LHCN-M2 (cell line): ENCODE data around the gene THBS2. TPM values are rescaled to one million over a fixed set of nuclear protein-coding genes. Genes with fewer than 3 reads are reported as not detected.
"Not testable (repeated sequence)": the region's sequence is repeated elsewhere in the genome, so short reads cannot be mapped to it uniquely, and the experiment has no call there.

Experiments
- DNase-seq: peaks from one replicate; pipeline ENCODE4 v3.0.0-alpha.2; 2012; ENCODE audit warnings: low read depth
- total RNA-seq: library from RNA; depleted of rRNA; stranded (reverse); fragments of >200 nt; gene quantifications from 2 replicates; pipeline ENCODE4 v1.2.3, GENCODE V29; 2014

The THBS2 gene
- total RNA-seq, 1 experiment from 2014 or later: 18.6 TPM

DNA sequence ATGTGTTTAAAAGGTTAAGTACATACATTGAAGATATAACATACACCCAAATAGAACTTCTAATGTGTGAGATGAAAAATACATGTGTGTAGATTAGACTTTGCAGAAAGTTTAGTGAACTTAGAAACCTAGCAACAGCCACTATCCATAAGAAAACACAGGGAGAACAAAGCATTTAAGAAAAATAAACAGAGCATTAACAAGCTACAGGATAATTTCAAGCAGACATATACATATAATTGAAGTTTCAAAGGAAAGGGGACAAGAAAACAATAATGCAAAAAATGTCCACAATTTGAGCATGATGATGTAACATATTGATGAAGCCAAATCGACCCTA, 18.2 kb upstream of the THBS2 start:
- DNase-seq: no peak

DNA sequence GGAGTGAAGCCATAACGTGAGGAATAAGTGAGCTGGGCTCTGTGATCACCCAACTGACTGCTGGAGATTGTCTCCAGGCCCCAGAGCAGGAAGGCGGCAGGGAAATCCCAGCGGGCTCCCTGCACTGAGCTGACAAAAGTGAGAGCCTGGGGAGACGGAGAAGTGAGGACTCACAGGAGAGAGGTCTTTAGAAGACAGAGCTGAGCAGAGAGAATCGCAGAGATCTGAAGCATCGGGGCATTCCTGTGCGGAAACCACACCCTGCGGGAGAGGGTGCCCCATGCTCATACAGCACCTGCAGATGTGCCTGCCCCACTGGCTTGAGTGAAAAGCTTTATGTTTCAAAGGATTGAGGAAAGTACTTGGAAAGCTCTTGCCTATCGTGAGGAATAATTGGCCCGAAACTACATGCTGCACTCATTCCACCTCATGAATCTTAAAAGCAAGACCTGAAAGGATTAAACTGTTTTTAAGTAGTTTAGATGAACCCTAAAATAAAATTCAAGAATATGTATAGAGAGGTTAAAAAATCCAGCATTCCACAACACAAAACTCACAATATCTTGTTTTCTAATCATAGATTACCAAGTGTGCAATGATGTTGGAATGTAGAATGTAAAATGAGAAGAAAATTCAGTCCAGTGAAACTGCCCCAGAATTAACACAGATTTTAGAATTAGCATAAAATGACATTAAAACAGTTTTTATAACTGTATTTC, 17.7 kb upstream of the THBS2 start:
- DNase-seq: no peak

DNA sequence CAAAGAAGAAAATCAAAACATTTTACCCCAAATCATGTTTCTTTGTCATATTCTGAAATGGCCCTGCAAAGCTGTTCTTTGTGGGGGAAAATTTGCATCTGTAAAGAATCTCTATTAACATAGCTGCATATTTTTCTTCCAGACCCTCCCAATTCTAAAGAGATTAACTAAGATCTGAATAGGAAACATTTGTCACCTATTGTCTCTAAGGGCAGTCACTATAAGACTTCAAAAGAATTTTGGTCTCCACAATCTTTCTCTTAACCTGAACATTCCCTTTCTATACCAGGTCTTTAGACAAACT, 16.4 kb upstream of the THBS2 start:
- DNase-seq: not testable (repeated sequence)

GRCh38 chr6:169269180-169270076, 15.8 kb upstream of the THBS2 start:
- peak; percentile 63 for DNase-seq

DNA sequence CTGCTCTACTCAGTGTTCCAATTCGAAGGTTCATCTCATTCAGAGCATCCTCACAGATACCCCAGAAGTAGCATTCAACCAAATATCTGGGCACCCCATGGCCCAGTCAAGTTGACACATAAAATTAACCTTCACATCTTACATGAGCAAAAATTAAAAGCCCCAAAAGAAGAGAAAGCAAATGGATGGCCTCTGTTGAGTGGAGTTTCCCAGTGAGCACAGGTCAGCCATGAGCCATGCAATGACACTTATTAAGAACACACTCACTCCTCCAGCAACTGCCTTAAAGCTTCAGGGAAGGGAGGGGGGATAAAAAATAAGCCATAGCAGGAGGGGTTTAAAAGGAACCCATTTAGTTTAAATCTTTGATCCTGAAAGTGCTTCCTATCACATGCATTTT, 14.6 kb upstream of the THBS2 start:
- DNase-seq: no peak

- peak; percentile 20 for DNase-seq
These were observed 13.3 kb upstream of the THBS2 start for GRCh38 chr6:169266746-169267591.

DNA sequence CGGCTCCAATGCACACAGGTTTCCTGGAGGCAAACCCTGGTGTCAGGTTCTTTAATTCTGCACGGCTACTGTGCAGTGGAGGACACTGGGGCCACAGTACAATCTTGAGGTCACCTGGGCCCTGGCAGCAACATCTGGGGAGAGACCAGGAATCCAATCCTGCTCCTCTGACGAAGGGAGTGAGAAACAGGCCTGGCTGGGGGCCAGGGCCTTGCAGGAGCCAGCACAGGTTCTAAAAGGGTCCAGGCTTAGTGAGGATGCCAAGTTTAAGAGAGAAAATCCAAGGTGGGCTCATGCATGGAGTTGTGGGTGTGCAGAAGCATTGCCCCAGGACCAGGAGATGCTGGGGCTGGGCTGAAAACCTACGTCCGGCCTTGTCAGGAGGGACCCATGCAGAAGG, 12.6 kb upstream of the THBS2 start:
- no peak for DNase-seq

GRCh38 chr6:169265486-169266131, 12.0 kb upstream of the THBS2 start:
- DNase-seq: no peak

DNA sequence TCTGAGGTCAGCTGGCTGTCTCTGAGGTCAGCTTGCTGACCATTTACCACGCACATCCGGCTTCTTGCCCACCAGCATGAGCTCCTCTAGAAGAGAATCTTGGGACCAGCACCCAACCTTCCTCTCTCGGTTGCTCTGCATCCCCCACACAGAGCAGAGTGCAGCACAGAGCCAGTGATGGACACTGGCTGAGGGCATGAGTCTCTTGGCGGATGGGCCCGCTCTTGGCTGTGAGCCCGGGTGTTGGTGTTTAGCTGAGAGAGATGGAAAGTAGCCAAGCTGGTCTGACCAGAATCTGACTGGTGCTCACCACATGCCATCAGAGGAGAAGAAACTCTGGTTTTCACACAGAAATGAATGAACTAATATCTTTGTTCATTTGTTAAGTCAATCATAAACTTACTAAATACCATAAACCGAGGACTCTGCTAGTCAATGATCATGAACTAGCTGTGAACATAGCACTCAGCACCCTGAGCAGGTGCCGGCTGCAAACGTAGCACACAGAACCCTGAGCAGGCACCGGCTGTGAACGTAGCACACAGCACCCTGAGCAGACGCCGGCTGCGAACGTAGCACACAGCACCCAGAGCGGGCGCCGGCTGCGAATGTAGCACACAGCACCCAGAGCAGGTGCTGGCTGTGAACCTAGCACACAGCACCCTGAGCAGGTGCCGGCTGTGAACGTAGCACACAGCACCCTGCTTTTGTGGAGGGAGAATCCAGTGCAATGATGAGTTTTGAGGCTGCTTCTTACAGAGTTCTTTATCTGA, 10.4 kb upstream of the THBS2 start:
- DNase-seq: peak; percentile 91

GRCh38 chr6:169263374-169263773, 9.7 kb upstream of the THBS2 start:
- DNase-seq: peak; percentile 51

DNA sequence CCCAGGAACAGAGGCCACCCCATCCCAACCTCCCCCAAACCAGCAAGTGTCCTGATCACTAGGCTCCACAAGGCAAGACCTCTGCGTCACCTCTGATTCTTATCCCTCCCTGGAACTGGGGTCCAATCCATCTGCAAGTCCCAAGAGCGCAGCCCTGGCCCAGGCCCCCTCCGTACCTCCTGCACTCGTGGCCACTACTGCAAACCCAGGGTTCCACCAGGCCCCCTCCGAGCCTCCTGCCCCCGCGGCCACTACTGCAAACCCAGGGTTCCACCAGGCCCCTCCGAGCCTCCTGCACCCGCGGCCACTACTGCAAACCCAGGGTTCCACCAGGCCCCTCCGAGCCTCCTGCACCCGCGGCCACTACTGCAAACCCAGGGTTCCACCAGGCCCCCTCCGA, 9.0 kb upstream of the THBS2 start:
- DNase-seq: not testable (repeated sequence)

DNA sequence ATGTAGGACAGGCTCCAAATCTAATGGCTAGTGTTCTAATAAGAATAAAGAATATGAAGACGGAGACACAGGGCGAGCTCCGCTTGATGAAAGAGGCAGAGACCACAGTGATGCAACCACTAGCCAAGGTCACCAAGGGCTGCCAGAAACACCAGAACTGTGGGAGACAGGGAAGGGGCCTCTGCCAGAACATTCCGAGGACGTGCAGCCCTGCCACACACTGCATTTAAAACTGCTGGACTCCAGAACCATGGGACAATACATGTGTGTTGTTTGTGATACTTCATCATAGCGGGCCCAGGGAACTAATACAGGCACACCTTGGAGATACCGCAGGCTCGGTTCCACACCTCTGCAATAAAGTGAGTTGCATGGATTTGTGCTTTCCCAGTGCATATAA, 2.9 kb upstream of the THBS2 start:
- no peak for DNase-seq

DNA sequence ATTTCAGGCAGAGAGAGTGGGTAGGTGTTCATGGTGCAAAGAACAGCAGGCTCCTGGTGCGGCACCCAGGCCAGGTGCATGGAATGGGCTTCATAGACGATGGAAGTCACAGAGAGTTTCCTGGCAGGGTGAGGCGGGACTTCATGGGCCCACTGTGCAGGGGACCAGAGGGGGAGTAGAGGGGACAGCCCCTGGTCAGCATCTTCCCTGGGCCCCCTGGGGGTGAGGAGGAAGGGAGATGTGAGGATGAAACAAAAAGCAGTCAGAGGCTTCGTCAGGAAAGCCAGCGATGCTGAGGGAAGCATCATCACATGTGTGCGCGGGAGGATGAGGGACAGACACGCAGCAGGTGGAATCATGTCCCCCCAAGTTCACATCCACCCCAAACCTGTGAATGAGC, 2.4 kb upstream of the THBS2 start:
- DNase-seq: no peak

DNA sequence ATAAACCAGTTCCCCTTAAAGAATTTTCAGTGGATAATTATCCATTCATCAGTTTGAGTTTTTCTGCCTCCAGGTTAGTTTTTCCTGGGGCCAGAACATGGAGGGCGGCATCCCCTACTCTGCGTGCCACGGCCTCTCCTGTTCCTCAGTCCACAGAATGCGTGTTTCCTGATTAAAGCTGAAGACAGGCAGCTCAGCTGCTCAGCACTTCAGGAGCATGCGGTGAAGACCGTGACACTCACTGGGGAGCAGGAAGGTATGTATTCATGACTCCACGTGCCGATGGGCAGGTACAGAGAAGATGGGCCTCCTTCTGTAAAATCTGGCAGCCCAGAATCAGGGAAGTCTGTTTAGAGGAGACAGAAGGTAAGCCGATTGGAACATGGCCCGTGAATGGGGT, 2.0 kb upstream of the THBS2 start:
- DNase-seq: no peak

- DNase-seq: no peak
These were observed 1.0 kb upstream of the THBS2 start for GRCh38 chr6:169254456-169255316.

DNA sequence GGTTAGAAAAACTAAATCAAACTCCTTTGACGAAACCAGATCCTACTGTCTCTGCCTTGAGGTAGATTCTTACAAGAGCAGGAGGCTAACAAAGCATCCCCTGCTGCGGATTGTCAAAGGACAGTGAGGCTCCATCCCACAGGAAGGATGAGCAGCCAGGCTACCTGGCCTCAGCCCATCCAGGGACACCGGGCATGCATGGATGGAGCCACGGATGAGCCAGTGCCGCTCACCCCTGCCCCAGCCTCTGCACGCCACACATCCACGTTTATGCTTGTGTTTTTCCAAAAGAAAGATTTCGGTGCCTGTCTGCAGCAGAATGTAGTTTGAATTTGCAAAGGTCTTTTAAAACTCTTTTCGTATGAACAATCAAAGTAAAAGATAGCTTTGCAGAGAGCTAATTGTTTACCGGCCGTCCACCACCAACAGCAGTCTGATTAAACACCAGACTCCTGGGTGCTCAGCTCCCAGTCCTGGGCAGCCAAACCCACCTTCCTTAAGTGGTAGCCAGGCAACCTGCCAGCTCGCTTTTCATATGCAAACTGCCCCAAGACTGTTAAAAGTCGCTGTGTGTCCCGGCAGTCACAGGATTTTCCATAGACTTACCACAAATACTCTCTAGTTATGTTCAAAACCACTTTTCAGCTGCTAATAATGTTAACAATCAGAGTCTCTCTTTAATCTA, 999 bp downstream of the THBS2 start:
- no peak for DNase-seq

GRCh38 chr6:169251822-169252504, 1.7 kb downstream of the THBS2 start:
- no peak for DNase-seq

- DNase-seq: no peak
These were observed 2.3 kb downstream of the THBS2 start for GRCh38 chr6:169251371-169251802.

- peak; percentile 94 for DNase-seq
These were observed 3.0 kb downstream of the THBS2 start for GRCh38 chr6:169250660-169251059.
